ENCODE measurements around the gene NT5E.
"Not testable (repeated sequence)": the region's sequence is repeated elsewhere in the genome, so short reads cannot be mapped to it uniquely, and the experiment has no call there.

NT5E gene

GRCh38 chr6:85449818-85450759 lies at the start of gene NT5E:
Gene NT5E, plus strand, starts transcription at chr6:85450083. Its CDS starts 57 bp downstream, at chr6:85450140.
- peak; percentile 7 for DNase-seq (ENCODE audit: low read depth, low spot score)

GRCh38 chr6:85400331-85400730 lies 49.6 kb upstream of the NT5E start:
- DNase-seq (ENCODE audit: low read depth, low spot score): no peak

GRCh38 chr6:85401186-85402021 lies 48.5 kb upstream of the NT5E start:
- DNase-seq (ENCODE audit: low read depth, low spot score): no peak

GRCh38 chr6:85402071-85402470 lies 47.8 kb upstream of the NT5E start:
- no peak for DNase-seq (ENCODE audit: low read depth, low spot score)

- DNase-seq (ENCODE audit: low read depth, low spot score): no peak
These were observed 47.0 kb upstream of the NT5E start for GRCh38 chr6:85402922-85403321.

- DNase-seq (ENCODE audit: low read depth, low spot score): no peak
These were observed 46.4 kb upstream of the NT5E start for GRCh38 chr6:85403331-85404015.

GRCh38 chr6:85404016-85404563 lies 45.8 kb upstream of the NT5E start:
- not testable (repeated sequence) for DNase-seq (ENCODE audit: low read depth, low spot score)

- DNase-seq (ENCODE audit: low read depth, low spot score): no peak
These were observed 45.2 kb upstream of the NT5E start for GRCh38 chr6:85404564-85405174.

- DNase-seq (ENCODE audit: low read depth, low spot score): no peak
These were observed 44.6 kb upstream of the NT5E start for GRCh38 chr6:85405175-85405852.

GRCh38 chr6:85405853-85406198 lies 44.1 kb upstream of the NT5E start:
- DNase-seq (ENCODE audit: low read depth, low spot score): no peak

GRCh38 chr6:85406641-85407075 lies 43.2 kb upstream of the NT5E start:
- DNase-seq (ENCODE audit: low read depth, low spot score): no peak

- no peak for DNase-seq (ENCODE audit: low read depth, low spot score)
These were observed 41.8 kb upstream of the NT5E start for GRCh38 chr6:85408039-85408438.

- no peak for DNase-seq (ENCODE audit: low read depth, low spot score)
These were observed 36.9 kb upstream of the NT5E start for GRCh38 chr6:85412911-85413430.

- no peak for DNase-seq (ENCODE audit: low read depth, low spot score)
These were observed 33.8 kb upstream of the NT5E start for GRCh38 chr6:85416049-85416448.

- no peak for DNase-seq (ENCODE audit: low read depth, low spot score)
These were observed 33.1 kb upstream of the NT5E start for GRCh38 chr6:85416766-85417165.

- no peak for DNase-seq (ENCODE audit: low read depth, low spot score)
These were observed 32.5 kb upstream of the NT5E start for GRCh38 chr6:85417336-85417735.

GRCh38 chr6:85418059-85418458 lies 31.8 kb upstream of the NT5E start:
- DNase-seq (ENCODE audit: low read depth, low spot score): no peak

GRCh38 chr6:85419046-85419759 lies 30.7 kb upstream of the NT5E start:
- DNase-seq (ENCODE audit: low read depth, low spot score): no peak

- no peak for DNase-seq (ENCODE audit: low read depth, low spot score)
These were observed 29.3 kb upstream of the NT5E start for GRCh38 chr6:85420551-85420950.

GRCh38 chr6:85421181-85421580 lies 28.7 kb upstream of the NT5E start:
- DNase-seq (ENCODE audit: low read depth, low spot score): no peak
